Epithelial cell of proximal tubule (primary cell): Measurements from ENCODE around the gene DEAF1. TPM values are rescaled to one million over a fixed set of nuclear protein-coding genes. Genes with fewer than 3 reads are reported as not detected.

Source experiments
- DNase-seq: peaks from one replicate; pipeline ENCODE4 v3.0.0-alpha.2; 2011; ENCODE audit warnings: low read depth
- H3K4me3 ChIP-seq: 2 replicates; pipeline ENCODE4 v1.5.1; 2011; ENCODE audit warnings: low read depth, mild to moderate bottlenecking, low read length
- total RNA-seq: library from RNA; depleted of rRNA; stranded (reverse); fragments of >200 nt; gene quantifications from 2 replicates; pipeline ENCODE4 v1.2.3, GENCODE V29; 2015
- TF ChIP-seq, protein P1 (sequence below): conservative IDR thresholded peaks from 2 replicates; pipeline ENCODE4 v1.5.1; 2012; ENCODE audit warnings: low read depth, mild to moderate bottlenecking, low read length

The DEAF1 gene
- total RNA-seq, 1 donor from 2014 or later = 38.2 TPM

DNA sequence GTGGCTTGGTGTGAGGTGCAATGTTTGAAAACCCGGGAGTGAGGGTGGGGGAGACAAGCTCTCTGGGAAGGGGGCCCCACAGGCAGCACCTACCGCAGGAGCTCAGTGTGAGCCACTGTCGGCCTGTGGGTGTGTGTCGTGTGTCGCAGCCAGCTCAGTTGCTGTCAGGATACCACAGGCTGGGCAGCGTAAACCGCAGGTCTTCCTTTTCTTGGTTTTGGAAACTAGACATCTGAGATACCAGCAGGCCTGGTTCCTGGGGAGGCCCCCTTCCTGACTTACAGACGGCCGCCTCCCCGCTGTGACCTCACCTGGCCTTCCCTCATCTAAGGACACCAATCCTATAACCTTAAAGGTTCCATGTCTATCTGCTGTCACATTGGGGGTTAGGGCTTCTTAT is 98.6 kb downstream of the DEAF1 start:
- TF ChIP-seq, protein P1, sequence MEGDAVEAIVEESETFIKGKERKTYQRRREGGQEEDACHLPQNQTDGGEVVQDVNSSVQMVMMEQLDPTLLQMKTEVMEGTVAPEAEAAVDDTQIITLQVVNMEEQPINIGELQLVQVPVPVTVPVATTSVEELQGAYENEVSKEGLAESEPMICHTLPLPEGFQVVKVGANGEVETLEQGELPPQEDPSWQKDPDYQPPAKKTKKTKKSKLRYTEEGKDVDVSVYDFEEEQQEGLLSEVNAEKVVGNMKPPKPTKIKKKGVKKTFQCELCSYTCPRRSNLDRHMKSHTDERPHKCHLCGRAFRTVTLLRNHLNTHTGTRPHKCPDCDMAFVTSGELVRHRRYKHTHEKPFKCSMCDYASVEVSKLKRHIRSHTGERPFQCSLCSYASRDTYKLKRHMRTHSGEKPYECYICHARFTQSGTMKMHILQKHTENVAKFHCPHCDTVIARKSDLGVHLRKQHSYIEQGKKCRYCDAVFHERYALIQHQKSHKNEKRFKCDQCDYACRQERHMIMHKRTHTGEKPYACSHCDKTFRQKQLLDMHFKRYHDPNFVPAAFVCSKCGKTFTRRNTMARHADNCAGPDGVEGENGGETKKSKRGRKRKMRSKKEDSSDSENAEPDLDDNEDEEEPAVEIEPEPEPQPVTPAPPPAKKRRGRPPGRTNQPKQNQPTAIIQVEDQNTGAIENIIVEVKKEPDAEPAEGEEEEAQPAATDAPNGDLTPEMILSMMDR = no peak
- no peak for DNase-seq
- no peak overlapping the region for H3K4me3 ChIP-seq

DNA sequence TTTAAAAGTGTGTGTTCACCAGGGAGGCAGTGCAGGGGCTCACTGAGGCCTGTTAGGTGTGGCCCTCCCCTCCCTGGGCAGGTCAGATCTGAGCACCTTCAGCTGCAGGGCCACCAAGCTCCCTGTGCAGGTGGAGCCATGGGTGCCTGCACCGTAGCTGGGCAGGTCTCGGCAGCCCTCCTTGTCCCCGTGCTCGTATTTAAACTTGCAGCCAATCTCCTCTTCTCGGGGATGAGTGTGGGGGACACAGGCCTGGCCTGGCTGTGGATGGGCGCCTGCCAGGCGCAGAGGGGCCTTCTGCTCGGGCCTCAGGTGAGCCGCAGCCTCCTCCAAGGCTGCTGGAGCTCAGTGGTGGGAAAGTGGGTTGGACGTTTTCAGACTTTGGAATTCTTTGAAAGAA is 99.6 kb downstream of the DEAF1 start:
- no peak for DNase-seq
- H3K4me3 ChIP-seq = no peak overlapping the region
- TF ChIP-seq, protein P1 = no peak

Other genes starting within 250 kb of the DEAF1 start
- 53.4 and 66.1 TPM in 2 replicates for gene PTDSS2, start 244.9 kb downstream of the DEAF1 start, total RNA-seq
- 163 and 204 TPM in 2 replicates for gene RNH1, start 188.0 kb downstream of the DEAF1 start, total RNA-seq
- 63.2 and 128 TPM in 2 replicates for gene HRAS, start 159.6 kb downstream of the DEAF1 start, total RNA-seq
- 0.87 and 1.6 TPM in 2 replicates for gene LRRC56, start 157.7 kb downstream of the DEAF1 start, total RNA-seq
- gene LMNTD2, start 134.5 kb downstream of the DEAF1 start, total RNA-seq = 1.5 and 2.2 TPM in 2 replicates
- gene RASSF7, start 134.3 kb downstream of the DEAF1 start, total RNA-seq = 106 and 154 TPM in 2 replicates
- 24.2 and 33.5 TPM in 2 replicates for gene PHRF1, start 118.8 kb downstream of the DEAF1 start, total RNA-seq
- gene IRF7, start 79.3 kb downstream of the DEAF1 start, total RNA-seq = 25.6 and 40.8 TPM in 2 replicates
- not detected in 2 replicates for gene CDHR5, start 70.3 kb downstream of the DEAF1 start, total RNA-seq
- gene SCT, start 68.0 kb downstream of the DEAF1 start, total RNA-seq = not detected in 2 replicates
- not detected in 2 replicates for gene DRD4, start 58.0 kb downstream of the DEAF1 start, total RNA-seq
- 10.7 and 20.8 TPM in 2 replicates for gene TMEM80, start 594 bp upstream of the DEAF1 start, total RNA-seq
- gene EPS8L2, start 11.0 kb upstream of the DEAF1 start, total RNA-seq = 145 and 151 TPM in 2 replicates
- 332 and 365 TPM in 2 replicates for gene TALDO1, start 52.2 kb upstream of the DEAF1 start, total RNA-seq
- 32.6 and 68.8 TPM in 2 replicates for gene GATD1, start 82.3 kb upstream of the DEAF1 start, total RNA-seq
- 0.14 TPM in 1 of 2 replicates, not detected in the other for gene CEND1, start 94.9 kb upstream of the DEAF1 start, total RNA-seq
- 20.1 and 33.6 TPM in 2 replicates for gene SLC25A22, start 103.1 kb upstream of the DEAF1 start, total RNA-seq
- 17.4 and 32.1 TPM in 2 replicates for gene PIDD1, start 110.0 kb upstream of the DEAF1 start, total RNA-seq
- 663 and 837 TPM in 2 replicates for gene RPLP2, start 114.7 kb upstream of the DEAF1 start, total RNA-seq
- 19.1 and 34.7 TPM in 2 replicates for gene PNPLA2, start 123.7 kb upstream of the DEAF1 start, total RNA-seq
- 21.0 and 55.7 TPM in 2 replicates for gene CRACR2B, start 132.7 kb upstream of the DEAF1 start, total RNA-seq
- 538 and 626 TPM in 2 replicates for gene CD151, start 137.7 kb upstream of the DEAF1 start, total RNA-seq
- 166 and 213 TPM in 2 replicates for gene POLR2L, start 147.3 kb upstream of the DEAF1 start, total RNA-seq
- gene TSPAN4, start 147.6 kb upstream of the DEAF1 start, total RNA-seq = 118 and 188 TPM in 2 replicates
- gene CHID1, start 215.6 kb upstream of the DEAF1 start, total RNA-seq = 95.6 and 108 TPM in 2 replicates
- gene AP2A2, start 230.6 kb upstream of the DEAF1 start, total RNA-seq = 48.5 and 49.8 TPM in 2 replicates